Astrocyte of the cerebellum (primary cell): Measurements from ENCODE around the gene KRT27.

Experiments used
- DNase-seq: peaks from one replicate; pipeline ENCODE4 v3.0.0-alpha.2; 2011; ENCODE audit warnings: low read depth
- H3K4me3 ChIP-seq: 2 replicates; pipeline ENCODE4 v1.5.1; 2011; ENCODE audit warnings: mild to moderate bottlenecking, low read depth, low read length, moderate library complexity
- in situ Hi-C: cut with HindIII; loops from 2 replicates; pipeline ENCODE4 v1.10.0; 2017; ENCODE audit warnings: low sequenced_read_pairs
- TF ChIP-seq, protein P1 (sequence below): IDR thresholded peaks from 2 replicates; pipeline ENCODE4 v1.5.1; 2012; ENCODE audit warnings: low read length, low read depth, moderate library complexity, mild to moderate bottlenecking; ENCODE audit errors: missing control alignments

KRT27 gene

DNA sequence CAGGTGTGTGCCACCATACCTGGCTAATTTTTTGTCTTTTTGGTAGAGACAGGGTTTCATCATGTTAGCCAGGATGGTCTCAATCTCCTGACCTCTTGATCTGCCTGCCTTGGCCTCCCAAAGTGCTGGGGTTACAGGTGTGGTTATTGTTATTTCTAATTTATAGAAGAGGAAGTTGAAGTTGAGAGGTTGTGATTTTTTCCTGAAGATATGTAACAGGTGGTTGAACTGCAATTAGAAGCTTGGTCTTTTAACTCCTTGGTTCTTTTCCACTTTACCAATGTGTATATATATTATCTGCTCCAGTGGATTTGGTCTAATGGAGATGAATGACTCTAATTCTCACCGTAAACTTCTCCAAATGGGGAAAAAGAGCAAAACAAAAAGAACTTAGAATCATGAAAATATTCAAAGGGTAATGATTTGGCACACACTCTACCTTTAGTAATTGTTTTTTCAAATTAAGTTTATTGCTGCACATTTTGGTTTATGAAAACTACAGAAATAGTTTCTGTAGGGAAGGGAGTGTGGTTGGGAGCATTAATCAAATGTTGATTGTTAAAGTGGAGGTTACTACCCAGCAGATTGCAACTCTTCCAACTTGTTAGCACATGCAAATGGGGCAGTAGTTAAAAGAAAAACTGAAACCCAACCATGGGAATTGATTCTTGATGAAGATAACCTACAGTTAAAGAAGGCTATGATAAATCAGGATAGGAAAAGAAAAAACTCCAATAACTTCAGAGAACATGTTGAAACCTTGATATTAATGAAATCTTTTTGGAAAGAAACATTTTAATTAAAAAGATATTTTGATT, 41.9 kb upstream of the KRT27 start:
- no peak overlapping the region for H3K4me3 ChIP-seq
- TF ChIP-seq, protein P1, sequence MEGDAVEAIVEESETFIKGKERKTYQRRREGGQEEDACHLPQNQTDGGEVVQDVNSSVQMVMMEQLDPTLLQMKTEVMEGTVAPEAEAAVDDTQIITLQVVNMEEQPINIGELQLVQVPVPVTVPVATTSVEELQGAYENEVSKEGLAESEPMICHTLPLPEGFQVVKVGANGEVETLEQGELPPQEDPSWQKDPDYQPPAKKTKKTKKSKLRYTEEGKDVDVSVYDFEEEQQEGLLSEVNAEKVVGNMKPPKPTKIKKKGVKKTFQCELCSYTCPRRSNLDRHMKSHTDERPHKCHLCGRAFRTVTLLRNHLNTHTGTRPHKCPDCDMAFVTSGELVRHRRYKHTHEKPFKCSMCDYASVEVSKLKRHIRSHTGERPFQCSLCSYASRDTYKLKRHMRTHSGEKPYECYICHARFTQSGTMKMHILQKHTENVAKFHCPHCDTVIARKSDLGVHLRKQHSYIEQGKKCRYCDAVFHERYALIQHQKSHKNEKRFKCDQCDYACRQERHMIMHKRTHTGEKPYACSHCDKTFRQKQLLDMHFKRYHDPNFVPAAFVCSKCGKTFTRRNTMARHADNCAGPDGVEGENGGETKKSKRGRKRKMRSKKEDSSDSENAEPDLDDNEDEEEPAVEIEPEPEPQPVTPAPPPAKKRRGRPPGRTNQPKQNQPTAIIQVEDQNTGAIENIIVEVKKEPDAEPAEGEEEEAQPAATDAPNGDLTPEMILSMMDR: no peak
- no peak for DNase-seq
- in situ Hi-C loops: no loop called here

DNA sequence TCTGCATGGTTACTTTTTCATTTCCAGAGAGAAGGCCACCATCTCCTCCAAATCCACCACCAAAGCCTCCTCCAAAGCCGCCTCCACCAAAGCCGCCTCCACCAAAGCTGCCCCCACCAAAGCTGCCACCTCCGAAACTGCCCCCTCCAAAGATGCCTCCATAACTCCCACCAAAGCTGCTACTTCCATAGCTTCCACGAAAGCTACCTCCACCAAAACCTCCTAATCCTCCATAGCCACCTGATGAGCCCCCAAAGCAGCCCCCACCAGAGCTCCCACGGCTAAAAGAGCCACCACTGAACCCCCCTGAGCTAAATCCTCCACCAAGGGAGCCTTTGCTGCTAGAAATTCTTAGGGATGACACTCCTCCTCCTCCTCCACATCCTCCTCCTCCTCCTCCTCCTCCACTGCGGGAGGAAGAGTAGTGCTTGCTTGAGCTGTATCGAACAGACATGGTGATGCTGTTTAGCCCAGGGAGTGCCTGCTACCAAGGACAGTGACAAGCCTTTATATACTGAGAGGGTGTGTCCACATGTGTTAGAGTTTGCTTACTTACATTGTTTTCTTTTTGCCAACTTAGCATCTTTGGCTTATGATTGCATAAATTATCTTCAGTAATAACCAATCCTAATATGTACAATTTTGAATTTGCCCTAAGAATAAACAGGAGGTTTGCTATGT, 39.9 kb upstream of the KRT27 start, which contains the start of gene KRT10:
Gene KRT10 (minus strand): TSS at position 483 of the 681 bp plus-strand sequence. CDS start 29 bp downstream, at position 454.
- no peak within 1 kb of the TSS for H3K4me3 ChIP-seq
- TF ChIP-seq, protein P1: no peak
- DNase-seq: no peak
- in situ Hi-C loops: no loop called here

DNA sequence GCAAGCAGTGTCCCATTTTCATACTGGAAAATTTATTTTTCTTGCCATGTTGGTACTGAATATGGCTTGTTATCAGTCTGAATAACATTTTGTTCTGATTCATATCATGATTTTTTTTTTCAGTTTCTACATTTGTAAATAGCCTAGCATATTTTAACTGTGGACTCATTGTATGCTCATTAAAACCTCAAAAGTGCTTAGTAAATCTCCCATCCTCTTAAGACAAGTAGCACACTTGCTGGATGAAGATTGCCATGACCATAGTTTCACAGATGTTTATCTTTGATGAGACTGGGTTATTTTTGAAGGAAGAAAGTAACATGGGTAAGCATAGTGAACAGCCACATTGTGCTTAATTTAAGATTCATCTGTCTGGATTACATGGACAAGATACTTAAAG, 39.2 kb upstream of the KRT27 start:
- TF ChIP-seq, protein P1: no peak
- in situ Hi-C loops: no loop called here
- no peak overlapping the region for H3K4me3 ChIP-seq
- DNase-seq: no peak

DNA sequence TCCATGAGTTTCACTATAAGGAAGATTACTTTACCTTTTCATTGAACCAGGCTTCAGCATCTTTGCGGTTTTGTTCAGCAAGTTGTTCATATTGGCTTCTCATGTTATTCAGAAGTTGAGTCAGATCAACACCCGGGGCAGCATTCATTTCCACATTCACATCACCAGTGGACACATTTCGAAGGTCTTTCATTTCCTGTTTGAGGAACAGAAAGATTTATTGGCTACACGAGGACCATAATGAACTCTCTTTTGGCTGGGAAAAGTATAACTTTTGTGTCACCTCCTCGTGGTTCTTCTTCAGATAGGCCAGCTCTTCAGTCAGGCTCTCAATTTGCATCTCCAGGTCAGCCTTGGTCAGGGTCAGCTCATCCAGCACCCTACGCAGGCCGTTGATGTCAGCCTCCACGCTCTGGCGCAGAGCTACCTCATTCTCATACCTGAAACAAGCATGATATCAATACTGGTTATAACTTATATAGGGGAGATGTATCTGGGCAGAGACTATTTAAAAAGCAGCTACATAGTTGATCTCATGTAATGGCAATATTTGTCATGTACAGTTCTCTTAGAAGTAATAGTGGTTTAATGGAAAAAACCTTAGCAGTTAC, 38.0 kb upstream of the KRT27 start:
- in situ Hi-C loops: no loop called here
- DNase-seq: no peak
- H3K4me3 ChIP-seq: no peak overlapping the region
- TF ChIP-seq, protein P1: no peak

DNA sequence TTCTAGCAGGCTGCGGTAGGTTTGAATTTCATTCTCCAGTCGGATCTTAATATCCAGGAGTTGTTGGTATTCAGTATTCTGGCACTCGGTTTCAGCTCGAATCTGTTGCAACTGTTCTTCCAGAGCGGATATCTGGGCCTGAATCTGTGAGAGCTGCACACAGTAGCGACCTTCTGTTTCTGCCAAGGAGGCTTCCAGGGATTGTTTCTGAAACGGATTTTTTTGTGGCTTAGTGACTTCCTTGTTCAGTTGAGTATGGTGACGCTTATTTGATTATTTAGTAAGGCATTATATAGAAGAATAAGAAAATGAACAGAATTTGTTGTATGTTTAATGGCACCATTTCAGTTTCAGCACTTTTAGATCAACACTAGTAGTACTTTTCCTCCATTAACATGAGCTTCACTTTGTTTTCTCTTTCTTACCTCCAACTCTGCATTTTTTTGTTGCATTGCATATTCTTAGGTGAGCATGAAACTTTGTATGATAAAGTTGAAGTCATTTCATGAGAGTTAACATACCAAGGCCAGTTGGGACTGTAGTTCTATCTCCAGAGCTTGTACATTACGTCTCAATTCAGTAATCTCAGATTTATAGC, 37.3 kb upstream of the KRT27 start:
- DNase-seq: no peak
- peak overlapping the region; percentile 58 for H3K4me3 ChIP-seq
- in situ Hi-C loops: no loop called here
- TF ChIP-seq, protein P1: no peak
